Measurements from ENCODE around the gene PLSCR3.

PLSCR3 gene

DNA sequence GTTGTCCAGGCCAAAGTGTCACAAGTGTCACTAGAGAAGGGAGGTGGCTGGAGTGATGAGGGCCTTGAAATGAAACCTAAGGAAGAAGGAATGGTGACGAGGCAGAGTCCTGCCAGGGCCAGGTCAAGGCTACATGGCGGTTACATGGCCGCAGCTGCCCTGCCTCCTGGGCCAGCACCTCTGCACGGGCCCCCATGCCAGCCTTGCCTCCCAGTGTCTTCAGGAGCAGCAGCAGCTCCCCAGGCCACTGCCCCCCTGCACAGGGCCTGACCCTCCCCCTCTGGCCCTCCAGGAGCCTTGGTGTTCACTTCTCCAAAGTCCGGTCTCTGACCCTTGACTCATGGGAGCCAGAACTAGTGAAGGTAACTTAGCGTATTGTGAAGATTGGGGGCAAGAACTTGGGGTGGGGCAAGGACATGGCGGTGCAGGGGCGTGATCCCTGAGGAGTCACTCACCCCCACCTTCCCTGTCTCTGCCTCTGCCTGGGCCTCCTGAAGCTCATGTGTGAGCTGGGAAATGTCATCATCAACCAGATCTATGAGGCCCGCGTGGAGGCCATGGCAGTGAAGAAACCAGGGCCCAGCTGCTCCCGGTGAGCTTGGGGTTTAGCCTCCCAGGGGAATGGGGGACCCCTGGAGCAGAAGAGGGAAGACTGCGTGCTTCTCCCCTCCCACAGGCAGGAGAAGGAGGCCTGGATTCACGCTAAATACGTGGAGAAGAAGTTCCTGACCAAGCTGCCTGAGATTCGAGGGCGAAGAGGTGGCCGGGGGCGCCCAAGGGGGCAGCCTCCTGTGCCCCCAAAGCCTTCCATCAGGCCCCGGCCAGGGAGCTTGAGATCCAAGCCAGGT is 46.5 kb downstream of the PLSCR3 start:
- DNase-seq (ENCODE audit: low spot score) = no peak

DNA sequence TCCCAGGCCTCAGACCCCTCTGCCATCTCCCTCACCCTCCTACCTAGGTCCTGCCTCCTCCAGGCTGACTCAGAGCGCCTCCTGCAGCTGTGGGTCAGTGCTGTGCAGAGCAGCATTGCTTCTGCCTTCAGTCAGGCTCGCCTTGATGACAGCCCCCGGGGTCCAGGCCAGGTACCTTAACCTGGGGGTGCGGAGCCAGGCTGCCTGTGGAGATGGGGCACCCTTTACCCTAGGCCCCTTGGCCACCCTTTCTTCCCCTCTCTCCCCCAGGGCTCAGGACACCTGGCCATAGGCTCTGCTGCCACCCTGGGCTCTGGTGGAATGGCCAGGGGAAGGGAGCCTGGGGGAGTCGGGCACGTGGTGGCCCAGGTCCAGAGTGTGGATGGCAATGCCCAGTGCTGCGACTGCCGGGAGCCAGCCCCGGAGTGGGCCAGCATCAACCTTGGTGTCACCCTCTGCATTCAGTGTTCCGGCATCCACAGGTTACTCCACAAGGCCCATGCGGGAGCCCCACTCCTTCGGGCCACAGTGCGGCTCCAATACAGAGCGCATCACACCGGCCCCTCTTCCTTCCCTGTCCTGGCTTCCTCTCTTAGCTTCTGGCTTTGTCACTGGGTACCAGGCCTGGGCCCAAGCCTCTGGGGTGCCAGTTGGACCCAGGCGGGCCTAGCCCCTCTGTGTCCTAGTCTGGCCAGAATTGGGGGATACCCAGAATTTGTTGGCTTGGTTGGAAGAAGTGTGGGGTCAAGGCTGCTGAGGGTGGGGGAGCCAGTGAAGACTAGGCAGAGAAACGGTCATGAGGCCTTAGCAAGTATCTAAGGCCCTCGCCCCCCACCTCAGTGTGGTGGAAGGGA is 47.3 kb downstream of the PLSCR3 start:
- no peak for DNase-seq (ENCODE audit: low spot score)

DNA sequence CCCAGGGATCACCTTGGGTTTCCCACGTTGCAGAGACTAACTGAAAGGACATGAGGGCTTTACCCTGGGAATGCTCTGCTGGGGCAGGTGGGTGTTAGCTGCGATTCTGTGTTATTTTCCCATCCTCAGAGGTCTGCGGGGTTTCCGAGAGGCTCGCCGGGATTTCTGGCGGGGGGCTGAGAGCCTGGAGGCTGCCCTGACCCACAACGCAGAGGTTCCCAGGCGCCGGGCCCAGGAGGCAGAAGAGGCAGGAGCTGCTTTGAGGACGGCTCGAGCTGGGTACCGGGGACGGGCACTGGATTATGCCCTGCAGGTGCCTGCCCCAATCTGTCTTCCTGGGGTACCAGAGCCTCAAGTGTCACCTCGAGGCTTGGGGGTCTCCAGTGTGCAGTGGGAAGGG is 51.1 kb downstream of the PLSCR3 start:
- DNase-seq (ENCODE audit: low spot score) = no peak

DNA sequence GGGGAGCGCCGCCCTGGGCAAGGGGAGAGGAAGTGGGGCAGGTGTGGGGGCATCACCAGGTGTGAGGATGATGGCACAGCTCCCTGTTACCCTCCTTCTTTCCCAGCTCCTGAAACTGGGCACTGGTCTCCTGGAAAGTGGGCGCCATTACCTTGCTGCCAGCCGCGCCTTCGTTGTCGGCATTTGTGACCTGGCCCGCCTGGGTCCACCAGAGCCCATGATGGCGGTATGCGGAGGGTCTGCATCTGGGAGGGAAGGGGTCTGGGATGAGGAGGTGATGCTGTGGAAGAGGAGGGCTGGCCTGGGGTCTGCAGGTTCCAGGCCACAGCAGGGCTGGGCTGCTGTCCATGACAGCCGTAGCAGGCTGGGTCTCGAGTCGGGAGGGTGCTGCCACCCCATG is 52.5 kb downstream of the PLSCR3 start:
- DNase-seq (ENCODE audit: low spot score) = no peak

DNA sequence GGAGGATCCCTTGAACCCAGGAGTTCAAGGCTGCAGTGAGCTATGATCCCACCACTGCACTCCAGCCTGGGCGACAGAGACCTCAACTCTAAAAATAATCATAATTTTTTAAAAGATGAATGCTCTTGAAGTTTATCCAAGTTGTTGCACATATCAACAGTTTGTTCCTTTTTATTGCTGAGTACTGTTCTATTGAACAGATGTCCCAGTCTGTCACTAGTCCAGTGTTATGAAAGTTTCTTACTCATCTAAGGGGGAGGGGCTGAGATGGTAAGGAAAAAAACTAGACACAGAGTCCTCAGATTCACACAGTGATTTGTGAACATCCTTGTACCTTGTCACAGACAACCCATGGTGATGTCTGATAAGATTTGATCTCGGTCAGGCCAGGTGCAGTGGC is 54.1 kb downstream of the PLSCR3 start:
- DNase-seq (ENCODE audit: low spot score) = no peak
